HS-27A (cell line): ENCODE measurements around the gene HAPLN2.

Source experiments
- DNase-seq: peaks from one replicate; pipeline ENCODE4 v3.0.0-alpha.2; 2012; ENCODE audit warnings: low read depth, missing footprints

The HAPLN2 gene

GRCh38 chr1:156663178-156663577, 44.0 kb downstream of the HAPLN2 start:
- DNase-seq, result no peak

GRCh38 chr1:156664046-156664766, 45.0 kb downstream of the HAPLN2 start:
- no peak for DNase-seq

DNA sequence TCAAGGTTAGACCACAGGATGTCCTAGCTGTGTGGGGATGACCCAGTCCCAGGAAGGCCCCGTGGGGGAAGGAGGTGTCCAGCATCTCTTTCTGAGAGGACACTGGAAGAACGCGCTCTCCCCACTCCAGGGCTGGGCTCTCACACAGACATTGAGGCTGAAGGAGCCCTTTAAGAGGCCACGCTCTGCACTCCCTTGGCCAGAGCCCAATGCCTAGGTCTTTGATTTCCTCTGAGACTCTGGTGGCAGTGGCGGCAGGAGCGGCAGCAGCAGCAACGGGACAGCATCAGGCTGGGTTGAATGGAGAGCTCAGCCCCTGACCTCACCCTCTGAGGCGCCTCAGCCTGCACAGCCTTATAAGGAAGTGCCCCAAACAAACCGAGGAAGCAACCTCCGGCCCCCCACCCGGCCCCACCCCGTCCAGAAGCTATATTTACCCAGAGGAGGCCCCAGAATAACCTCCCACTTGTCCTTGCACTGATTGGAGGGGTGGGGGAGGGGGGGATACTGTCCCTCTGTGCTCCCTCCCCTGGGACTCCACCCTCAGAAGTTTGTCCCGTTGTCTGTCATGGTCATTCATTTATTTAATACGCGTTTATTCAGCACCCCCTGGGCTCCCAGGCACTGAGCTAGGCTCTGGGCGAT, 45.7 kb downstream of the HAPLN2 start:
- no peak for DNase-seq

DNA sequence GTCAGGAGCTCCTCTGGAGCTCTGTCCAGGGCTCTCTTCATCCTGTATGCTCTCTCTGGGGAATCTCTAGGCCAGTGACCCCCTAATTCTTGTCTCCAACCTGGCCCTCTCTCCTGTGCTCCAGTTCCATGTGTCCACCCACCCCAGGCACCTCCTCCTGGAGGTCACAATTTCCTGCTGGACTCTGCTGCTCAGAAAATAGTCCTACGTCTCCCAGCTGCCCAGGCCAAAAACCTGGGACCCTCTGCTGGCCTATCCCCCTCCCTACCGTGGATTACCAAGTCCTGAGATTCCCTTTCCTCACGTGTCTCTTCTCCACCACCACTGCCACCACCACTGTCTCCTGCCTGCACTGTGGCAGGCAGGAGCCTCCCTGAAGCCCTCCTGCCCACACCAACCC, 46.3 kb downstream of the HAPLN2 start:
- DNase-seq, result no peak

DNA sequence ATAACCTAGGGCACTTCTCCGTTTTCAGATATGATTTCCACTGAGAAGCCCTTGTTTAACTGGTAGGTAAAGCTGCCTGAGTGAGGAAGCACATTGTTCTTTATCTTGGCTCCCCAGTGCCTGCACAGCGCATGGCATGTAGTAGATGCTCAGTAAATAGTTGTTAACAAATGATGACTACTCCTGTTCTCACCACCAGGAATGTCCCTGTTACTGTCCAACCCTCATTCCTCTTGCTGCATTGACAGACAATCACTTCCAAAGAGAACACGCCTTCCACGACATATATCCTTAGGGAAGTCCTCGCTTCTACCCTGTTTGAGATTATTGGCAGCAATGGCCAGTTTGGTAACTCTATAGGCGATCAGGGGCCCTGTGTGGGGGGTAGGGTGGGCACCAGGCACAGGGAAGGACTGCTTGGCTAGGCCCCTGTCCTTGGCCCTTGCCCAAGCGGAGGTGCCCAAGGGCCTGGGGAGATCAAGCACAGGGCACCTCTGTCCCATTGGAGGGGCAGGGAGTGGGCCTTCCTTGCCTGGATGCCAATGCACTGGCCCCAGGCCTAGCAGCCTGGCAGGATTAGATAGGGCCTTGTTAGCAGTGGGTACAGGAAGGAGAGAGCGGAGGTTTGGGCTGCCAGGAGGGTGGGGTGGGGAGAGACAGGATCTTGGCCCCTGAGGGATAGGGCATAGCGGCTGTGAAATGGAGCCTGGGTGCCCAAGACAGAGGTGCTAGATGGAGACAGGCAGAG, 47.8 kb downstream of the HAPLN2 start:
- DNase-seq, result no peak

- no peak for DNase-seq
Measured at GRCh38 chr1:156667610-156667967, 48.4 kb downstream of the HAPLN2 start.

- DNase-seq, result no peak
Measured at GRCh38 chr1:156667968-156668709, 48.9 kb downstream of the HAPLN2 start.

GRCh38 chr1:156668801-156669637, 49.8 kb downstream of the HAPLN2 start:
- DNase-seq, result no peak

DNA sequence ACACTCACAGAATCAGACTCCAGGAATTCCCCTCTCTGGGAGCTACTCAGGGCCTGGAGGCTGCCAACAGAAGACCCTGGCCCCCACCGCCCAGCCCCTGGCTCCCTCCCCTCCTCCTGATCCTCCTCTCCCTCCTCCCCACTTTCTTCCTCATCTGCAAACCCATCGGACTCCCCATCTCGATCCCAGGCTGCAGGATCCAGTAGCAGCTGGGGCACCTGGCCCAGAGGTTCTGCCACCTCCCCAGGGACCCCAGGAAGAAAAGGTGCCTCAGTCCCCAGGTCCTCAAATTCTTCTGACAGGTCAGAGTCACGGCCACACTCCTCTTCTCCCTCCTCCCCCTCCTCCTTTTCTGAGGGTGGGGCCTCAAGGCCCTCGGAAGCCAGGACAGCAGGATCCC, 50.6 kb downstream of the HAPLN2 start:
- DNase-seq, result no peak

DNA sequence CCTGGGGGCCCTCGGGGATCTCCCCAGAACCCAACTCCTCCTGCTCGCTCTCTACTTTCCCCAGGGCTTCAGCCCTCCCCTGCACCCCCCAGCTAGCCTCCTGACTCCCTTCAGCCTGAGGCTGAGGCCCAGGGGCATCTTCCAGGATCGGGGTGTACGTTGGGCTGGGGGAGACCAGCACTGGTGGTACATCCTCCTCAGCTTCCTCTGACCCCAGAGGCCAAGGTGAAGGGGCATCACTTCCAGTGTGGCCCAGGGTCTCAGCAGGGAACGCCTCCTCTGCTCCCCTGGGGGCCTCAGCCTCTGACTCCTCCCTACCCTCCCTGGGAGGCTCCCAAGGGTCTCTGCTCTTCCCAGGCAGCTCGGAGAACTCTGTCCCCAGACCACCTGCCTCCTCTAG, 51.1 kb downstream of the HAPLN2 start:
- DNase-seq, result no peak

GRCh38 chr1:156670791-156671190, 51.6 kb downstream of the HAPLN2 start:
- DNase-seq, result no peak

DNA sequence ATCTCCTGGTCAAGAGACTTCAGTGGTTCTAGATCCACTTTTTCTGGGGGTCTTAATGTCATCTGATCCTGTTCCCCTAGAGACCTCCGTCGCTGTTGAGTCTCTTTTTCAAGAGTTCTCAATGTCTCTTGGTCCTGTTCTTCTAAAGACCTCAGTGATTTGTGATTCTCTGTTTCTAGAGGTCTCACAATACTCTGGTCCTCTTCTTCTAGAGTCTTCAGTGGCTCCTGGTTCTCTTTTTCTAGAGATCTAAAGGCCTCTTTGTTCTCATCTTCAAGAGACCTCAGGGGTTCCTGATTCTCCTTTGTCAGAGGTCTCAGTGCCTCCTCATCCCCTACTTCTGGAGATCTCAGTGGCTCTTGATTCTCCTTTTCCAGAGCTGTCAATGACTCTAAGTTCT, 52.6 kb downstream of the HAPLN2 start:
- no peak for DNase-seq

DNA sequence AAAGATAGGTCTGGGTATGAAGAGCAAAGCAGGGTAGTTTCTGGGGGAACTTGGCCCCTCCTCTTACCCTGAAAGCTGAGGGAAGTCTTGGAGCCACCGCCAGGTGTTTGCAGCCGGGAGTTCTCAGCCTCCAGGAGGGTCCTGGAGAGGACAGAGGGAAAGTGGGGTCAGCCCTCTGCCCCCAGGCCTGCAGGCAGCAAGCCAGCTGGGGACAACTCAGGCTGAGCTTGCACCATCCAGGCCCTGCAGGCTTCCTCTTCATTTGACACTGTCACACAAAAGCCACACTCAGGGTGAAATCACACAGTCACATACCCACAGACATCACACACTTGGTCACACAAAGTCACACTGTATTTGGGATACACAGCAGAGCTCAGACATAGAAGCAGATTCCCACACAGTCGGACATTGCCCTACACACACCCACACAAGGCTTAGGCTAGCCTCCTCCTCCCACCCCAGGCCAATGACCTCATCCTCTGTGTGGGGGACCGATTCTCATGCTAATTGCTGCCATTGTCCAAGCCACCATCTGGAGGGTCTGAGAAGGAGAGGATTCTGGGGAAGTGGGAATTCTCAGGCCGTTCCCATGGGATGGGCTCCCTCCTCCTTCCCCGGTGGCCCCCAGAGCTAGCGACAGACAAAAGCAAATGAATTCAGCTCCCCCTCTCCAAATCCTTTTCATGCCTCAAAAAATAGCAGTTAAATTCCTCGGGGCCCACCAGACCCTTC, 54.3 kb downstream of the HAPLN2 start:
- DNase-seq, result no peak
